HepG2 (cell line): Measurements from ENCODE around the gene RGS19. TPM values are rescaled to one million over a fixed set of nuclear protein-coding genes. Genes with fewer than 3 reads are reported as not detected.
"Not testable (repeated sequence)": the region's sequence is repeated elsewhere in the genome, so short reads cannot be mapped to it uniquely, and the experiment has no call there.

Experiments
- ATAC-seq: fragments of 200-7000 bp; cut with Tn5 transposase; 3 replicates; pipeline ENCODE4 v1.9.1; 2020; ENCODE audit warnings: mild to moderate bottlenecking, moderate library complexity
- BruUV-seq: library from RNA; stranded (reverse); fragments of 400-500 nt; replicated peaks from 2 replicates; lab custom pipeline; 2021; lab: Mats Ljungman, UMichigan
- CTCF ChIA-PET: fragments of 300-600 bp; formaldehyde crosslinking; extraction: SDS; loops from one replicate; lab custom pipeline; 2021; ENCODE audit warnings: low total read pairs, inconsistent platforms, low intra/inter-chr PET ratio; lab: Yijun Ruan, JAX
- POLR2A ChIA-PET: fragments of 350-600 bp; sonication (Branson Sonifier 250); formaldehyde crosslinking; loops from one replicate; lab custom pipeline; 2020; ENCODE audit warnings: antibody characterized with exemption, inconsistent platforms; lab: Yijun Ruan, JAX
- DNase-seq: peaks from one replicate; pipeline ENCODE4 v3.0.0-alpha.2; 2015; ENCODE audit warnings: low spot score
- FAIRE-seq: peaks from 3 replicates; lab custom pipeline; 2011; peaks lifted over from hg19 to GRCh38; lab: Jason Lieb, UNC
- H2AFZ ChIP-seq: one replicate; pipeline ENCODE4 v1.6.1; 2011; ENCODE audit warnings: low read length, inconsistent platforms
- H3K27ac ChIP-seq: fragments of 300-600 bp; 3 replicates; pipeline ENCODE4 v1.8.0; 2011; ENCODE audit warnings: mixed run types, mild to moderate bottlenecking, mixed read lengths, low read length, inconsistent platforms; ENCODE audit not compliant: insufficient read depth; ENCODE audit errors: extremely low read length
- H3K27me3 ChIP-seq, 2 experiments: fragments of 200-600 bp in 1 of 2; 2 replicates in 1 of 2; 3 replicates in 1 of 2; pipeline versions ENCODE4 v1.6.0 to v1.8.0; 2011; ENCODE audit warnings: low read length in 2 of 2, mild to moderate bottlenecking in 2 of 2, moderate library complexity in 2 of 2, inconsistent platforms in 1 of 2; ENCODE audit not compliant: insufficient read depth in 2 of 2, control insufficient read depth in 1 of 2
- H3K36me3 ChIP-seq, 2 experiments: fragments of 200-600 bp in 1 of 2; replicated peaks in 1 of 2; 2 replicates in 1 of 2; 3 replicates in 1 of 2; pipeline versions ENCODE4 v1.5.1 to v1.8.0; 2011; ENCODE audit warnings: low read length in 2 of 2, inconsistent platforms in 1 of 2; ENCODE audit not compliant: insufficient read depth in 2 of 2, control insufficient read depth in 1 of 2
- H3K4me1 ChIP-seq: 2 replicates; pipeline ENCODE4 v1.5.1; 2012; ENCODE audit warnings: low read length, inconsistent platforms; ENCODE audit not compliant: insufficient read depth
- H3K4me2 ChIP-seq: 2 replicates; pipeline ENCODE4 v1.6.0; 2011; ENCODE audit warnings: low read depth, low read length, inconsistent platforms
- H3K4me3 ChIP-seq, 3 experiments: fragments of 200-600 bp in 1 of 3; sonication (generic), shearing (Covaris generic) in 1 of 3; replicated peaks in 1 of 3; 2 replicates each; pipeline ENCODE4 v1.5.1; 2011 to 2016; ENCODE audit warnings: low read length in 3 of 3, inconsistent platforms in 2 of 3, low read depth in 2 of 3, mild to moderate bottlenecking in 2 of 3, control low read depth in 1 of 3, mixed read lengths in 1 of 3; ENCODE audit not compliant: insufficient read depth in 1 of 3
- H3K79me2 ChIP-seq: one replicate; pipeline ENCODE4 v1.6.1; 2011; ENCODE audit warnings: low read length, inconsistent platforms; ENCODE audit not compliant: insufficient read depth
- H3K9ac ChIP-seq: 2 replicates; pipeline ENCODE4 v1.6.0; 2011; ENCODE audit warnings: mild to moderate bottlenecking, low read depth, low read length, inconsistent platforms; ENCODE audit not compliant: insufficient read depth
- H3K9me3 ChIP-seq: 2 replicates; pipeline ENCODE4 v1.5.1; 2012; ENCODE audit warnings: mild to moderate bottlenecking, low read length
- H4K20me1 ChIP-seq: 2 replicates; pipeline ENCODE4 v1.6.0; 2011; ENCODE audit warnings: inconsistent platforms, mild to moderate bottlenecking, low read length, moderate library complexity; ENCODE audit not compliant: insufficient read depth
- GATAD2A ChIP-seq: IDR thresholded peaks from 2 replicates; pipeline ENCODE4 v1.6.1; 2016
- HNRNPL ChIP-seq: fragments of 200-400 bp; formaldehyde crosslinking; IDR thresholded peaks from 2 replicates; pipeline ENCODE4 v1.6.1; 2017; ENCODE audit warnings: mild to moderate bottlenecking, low read depth, low read length
- HNRNPUL1 ChIP-seq: fragments of 200-400 bp; formaldehyde crosslinking; IDR thresholded peaks from 2 replicates; pipeline ENCODE4 v1.6.1; 2017; ENCODE audit warnings: low read depth, mild to moderate bottlenecking, low read length, moderate library complexity
- SPEN ChIP-seq: sonication (generic); formaldehyde crosslinking; IDR thresholded peaks from 2 replicates; pipeline ENCODE4 v1.5.1; 2020; ENCODE audit warnings: low read depth, mild to moderate bottlenecking, missing genetic modification reagents
- ZNF24 ChIP-seq: fragments of 450-650 bp; IDR thresholded peaks from 2 replicates; pipeline ENCODE4 v1.6.1; 2017; ENCODE audit warnings: antibody characterized with exemption, mild to moderate bottlenecking
- ZNF562 ChIP-seq: sonication (generic); formaldehyde crosslinking; IDR thresholded peaks from 2 replicates; pipeline ENCODE4 v1.8.0; 2022; ENCODE audit warnings: missing genetic modification reagents, borderline replicate concordance
- ZNF644 ChIP-seq: IDR thresholded peaks from 2 replicates; pipeline ENCODE4 v1.6.1; 2016; ENCODE audit warnings: low read depth
- WGBS: methylation state at CpG from one replicate; pipeline ENCODE4 v1.1.6; 2017; ENCODE audit warnings: low lambda C conversion rate; 5-methylcytosine and 5-hydroxymethylcytosine counted together
- in situ Hi-C: cut with HindIII; loops from 2 replicates; pipeline ENCODE4 v1.10.0; 2017; ENCODE audit warnings: low pct_unique_long_range_greater_than_20kb; ENCODE audit not compliant: extremely low pct_ligation_motif_present
- intact Hi-C: fragments of 100-400 bp; cut with micrococcal nuclease; formaldehyde crosslinking; loops from one replicate; pipeline ENCODE4 v1.10.0; 2022; ENCODE audit not compliant: unreplicated experiment
- polyA plus RNA-seq, 8 experiments: library from polyadenylated mRNA; depleted of rRNA in 3 of 8; stranded (reverse) in 7 of 8; unstranded in 1 of 8; fragments of >200 nt; fragmentation: Illumina TruSeq in 4 of 8; extraction: Trizol in 4 of 8; gene quantifications; 2 replicates each; pipeline versions ENCODE4 v1.2.1 to v1.2.3, GENCODE V29; 2011 to 2016; ENCODE audit warnings: low read depth in 4 of 8, missing spikeins in 1 of 8, mixed read lengths in 1 of 8; ENCODE audit not compliant: insufficient read depth in 1 of 8
- total RNA-seq, 5 experiments: library from RNA; depleted of rRNA; stranded (reverse); fragments of >200 nt; fragmentation: Illumina TruSeq; extraction: Trizol; gene quantifications; 2 replicates each; pipeline ENCODE4 v1.2.3, GENCODE V29; 2016; ENCODE audit warnings: low read depth in 1 of 5
- TF ChIP-seq, protein P1 (sequence below): conservative IDR thresholded peaks from 2 replicates; pipeline ENCODE4 v1.6.1; 2018; ENCODE audit warnings: missing genetic modification reagents

RGS19 gene
- total and polyA plus RNA-seq, 2 of the 13 experiments (the other 11 are each of a cell fraction or from before 2014, with no cell fraction given), result 10.7 to 11.9 TPM

DNA sequence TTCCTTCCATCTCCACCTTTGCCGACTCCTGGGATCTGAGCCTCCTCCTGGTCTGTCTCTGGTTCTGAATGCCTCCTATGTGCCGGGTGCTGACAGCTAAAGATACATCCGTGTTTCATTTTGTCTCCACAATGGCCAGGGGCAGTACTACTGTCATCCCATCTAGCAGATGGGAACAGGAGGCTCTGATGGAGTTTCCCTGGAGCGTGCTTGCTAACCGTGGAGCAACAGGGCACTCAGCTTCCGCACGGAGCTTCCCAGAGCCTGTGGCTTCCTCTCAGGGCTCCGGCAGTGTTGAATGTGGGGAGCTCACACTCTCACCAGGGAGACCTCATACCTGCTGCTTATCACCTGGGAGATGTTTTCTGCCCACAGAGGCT lies 40.0 kb upstream of the RGS19 start:
- CTCF ChIA-PET, result interaction anchor here (2.0 to 2.5 kb wide), 2 partner anchors 36 to 139 kb away, joined by 11 to 14 read pairs; partner anchors contain the start of genes LKAAEAR1 and PRPF6

GRCh38 chr20:64117432-64117777 lies 38.1 kb upstream of the RGS19 start:
- DNase-seq, H3K9me3 ChIP-seq, H3K9ac ChIP-seq, H3K36me3 ChIP-seq, H3K4me3 ChIP-seq, FAIRE-seq, H3K79me2 ChIP-seq, H3K27ac ChIP-seq, H4K20me1 ChIP-seq, H3K4me2 ChIP-seq, H2AFZ ChIP-seq, CTCF ChIA-PET, BruUV-seq, ATAC-seq, intact Hi-C loops: not testable (repeated sequence)
- Histone ChIP-seq H3K4me1 (peaks cover 11% of the 10 kb centered on the region), H3K27me3 (peaks cover 21 to 49% of the 10 kb centered on the region in 2 experiments)
- TF ChIP-seq HNRNPL, result peak; percentile 95
- in situ Hi-C loops, result loop anchor here (5.0 kb wide), 1 partner anchor 35 kb away; the partner anchor contains the start of genes LKAAEAR1 and OPRL1
- 58% methylated on average over 4 of the region's 6 CpGs for WGBS
- POLR2A ChIA-PET, result interaction anchor here (0.9 kb wide), 1 partner anchor 36 kb away, joined by 3 read pairs; no protein-coding TSS in a partner anchor

More for the DNA sequence above, 40.0 kb upstream of the RGS19 start:
- intact Hi-C loops (no loop called here), in situ Hi-C loops (loop anchor here (5.0 kb wide), 1 partner anchor 37 kb away; the partner anchor contains the start of genes LKAAEAR1 and OPRL1)
- H3K4me2 ChIP-seq, result no peak overlapping the region
- H3K9ac ChIP-seq, result no peak overlapping the region
- no peak for DNase-seq
- no peaks in the 10 kb centered on the region for H4K20me1 ChIP-seq
- no TSS peak for BruUV-seq
- no peak for FAIRE-seq
- H3K4me1 ChIP-seq, result peaks cover 11% of the 10 kb centered on the region
- POLR2A ChIA-PET, result interaction anchor here (1.3 kb wide), 1 partner anchor 162 kb away, joined by 3 read pairs; no protein-coding TSS in a partner anchor
- H2AFZ ChIP-seq, result no peak overlapping the region
- no peaks in the 10 kb centered on the region for H3K79me2 ChIP-seq
- no peaks in the 10 kb centered on the region for H3K36me3 ChIP-seq
- WGBS, result 23% methylated on average over 8 of the region's 8 CpGs
- peak; percentile 29 for ATAC-seq
- no peaks in the 10 kb centered on the region for H3K9me3 ChIP-seq
- H3K4me3 ChIP-seq, result no peak overlapping the region
- TF ChIP-seq ZNF562, result no peak
- TF ChIP-seq ZNF644 (CRISPR knock-in tag), result no peak
- no peak for TF ChIP-seq HNRNPUL1
- TF ChIP-seq SPEN, result no peak
- TF ChIP-seq ZNF24, result no peak
- TF ChIP-seq, protein P1, sequence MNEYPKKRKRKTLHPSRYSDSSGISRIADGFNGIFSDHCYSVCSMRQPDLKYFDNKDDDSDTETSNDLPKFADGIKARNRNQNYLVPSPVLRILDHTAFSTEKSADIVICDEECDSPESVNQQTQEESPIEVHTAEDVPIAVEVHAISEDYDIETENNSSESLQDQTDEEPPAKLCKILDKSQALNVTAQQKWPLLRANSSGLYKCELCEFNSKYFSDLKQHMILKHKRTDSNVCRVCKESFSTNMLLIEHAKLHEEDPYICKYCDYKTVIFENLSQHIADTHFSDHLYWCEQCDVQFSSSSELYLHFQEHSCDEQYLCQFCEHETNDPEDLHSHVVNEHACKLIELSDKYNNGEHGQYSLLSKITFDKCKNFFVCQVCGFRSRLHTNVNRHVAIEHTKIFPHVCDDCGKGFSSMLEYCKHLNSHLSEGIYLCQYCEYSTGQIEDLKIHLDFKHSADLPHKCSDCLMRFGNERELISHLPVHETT (CRISPR knock-in tag), result no peak
- no peak for TF ChIP-seq GATAD2A (CRISPR knock-in tag)
- H3K27ac ChIP-seq, result no peak overlapping the region
- H3K27me3 ChIP-seq, result peaks cover 8 to 39% of the 10 kb centered on the region in 2 experiments
